ENCODE data around the gene AVEN. TPM values are rescaled to one million over a fixed set of nuclear protein-coding genes. Genes with fewer than 3 reads are reported as not detected.

AVEN gene
- total and polyA plus RNA-seq, 2 of the 4 experiments (the other 2 are of a cell fraction) = 9.1 to 17.6 TPM

- H3K27me3 ChIP-seq (ENCODE audit: control insufficient read depth, insufficient read depth, low read length) = no peaks in the 10 kb centered on the region
- no peak overlapping the region for H4K5ac ChIP-seq (ENCODE audit: low read depth, low read length)
- no peak overlapping the region for H4K8ac ChIP-seq (ENCODE audit: low read depth in 2 of 2, low read length in 2 of 2)
- H3K9me3 ChIP-seq (ENCODE audit: control insufficient read depth, insufficient read depth, low read length) = no peaks in the 10 kb centered on the region
- H2BK20ac ChIP-seq (ENCODE audit: low read depth, low read length) = no peak overlapping the region
- no peak overlapping the region for H4K91ac ChIP-seq (ENCODE audit: insufficient read depth, low read depth, low read length)
- peaks cover 0 to 5% of the 10 kb centered on the region in 2 experiments; a peak in 1 of 4 replicates for H3K79me1 ChIP-seq (ENCODE audit: low read depth in 1 of 2, low read length in 2 of 2)
- TF ChIP-seq MAZ (IDR thresholded peaks at IDR 0.05; ENCODE audit: borderline replicate concordance, low read depth, low read length) (no peak), MAFK (IDR thresholded peaks at IDR 0.05; ENCODE audit: low read depth, low read length) (peak; percentile 70), CHD1 (IDR thresholded peaks at IDR 0.05; ENCODE audit: low read depth, low read length) (no peak), SMC3 (IDR thresholded peaks at IDR 0.05; ENCODE audit: low read depth, low read length) (no peak), RAD21 (IDR thresholded peaks at IDR 0.05; ENCODE audit: low read length) (no peak), RFX5 (IDR thresholded peaks at IDR 0.05; ENCODE audit: low read depth, low read length) (no peak), NFE2L2 (IDR thresholded peaks at IDR 0.05; ENCODE audit: low read depth, low read length) (no peak), RCOR1 (IDR thresholded peaks at IDR 0.05; ENCODE audit: insufficient replicate concordance, low read length) (no peak), CEBPB (IDR thresholded peaks at IDR 0.05; ENCODE audit: low read depth, low read length) (no peak)
- H3K18ac ChIP-seq (ENCODE audit: low read depth, low read length) = no peak overlapping the region
- no peaks in the 10 kb centered on the region for H3K36me3 ChIP-seq (ENCODE audit: control insufficient read depth, insufficient read depth, low read length)
- no peak overlapping the region for H3K27ac ChIP-seq (ENCODE audit: insufficient read depth, low read length)
- no peak for ATAC-seq (ENCODE audit: low read depth)
- H2AK9ac ChIP-seq (replicated peaks; ENCODE audit: low read depth, low read length, poor library complexity) = no peak overlapping the region
- no peak overlapping the region for H3K14ac ChIP-seq (replicated peaks; ENCODE audit: low read depth, low read length)
- H2AFZ ChIP-seq (replicated peaks; ENCODE audit: low read length, poor library complexity) = no peak overlapping the region
- H2BK120ac ChIP-seq (ENCODE audit: low read depth, low read length) = no peak overlapping the region
- ChIA-PET CTCF (no interaction called here), POLR2A (ENCODE audit: unreplicated experiment) (no interaction called here)
- no peak for DNase-seq
- no peak overlapping the region for H3K4me2 ChIP-seq (ENCODE audit: low read depth, low read length)
- H4K20me1 ChIP-seq (ENCODE audit: insufficient read depth, low read length) = no peaks in the 10 kb centered on the region
- in situ Hi-C loops (cut with MboI; ENCODE audit: low sequenced_read_pairs) (no loop called here), dilution Hi-C loops (cut with HindIII; ENCODE audit: low sequenced_read_pairs, unreplicated experiment) (no loop called here), intact Hi-C loops (cut with micrococcal nuclease) (no loop called here)
- H3K9me1 ChIP-seq (ENCODE audit: insufficient read depth, low read length) = no peaks in the 10 kb centered on the region
- no peak overlapping the region for H3K4ac ChIP-seq (ENCODE audit: low read depth, low read length)
- no peak overlapping the region for H3K56ac ChIP-seq (ENCODE audit: extremely low read depth, insufficient read depth, low read length)
- H3K9ac ChIP-seq (ENCODE audit: low read depth, low read length) = no peak overlapping the region
- no TSS peak for BruUV-seq (replicated peaks)
- H3K4me3 ChIP-seq (ENCODE audit: insufficient read depth, low read depth, low read length) = no peak overlapping the region
- no peak overlapping the region for H3K23ac ChIP-seq (ENCODE audit: low read depth, low read length)
- no peak overlapping the region for H2BK5ac ChIP-seq (ENCODE audit: low read depth, low read length, poor library complexity, severe bottlenecking)
- H3K4me1 ChIP-seq (ENCODE audit: control insufficient read depth, insufficient read depth, low read length) = no peaks in the 10 kb centered on the region
- WGBS, 2 experiments (ENCODE audit: extremely low coverage in 2 of 2, insufficient read length in 1 of 2) = no CpG with 5 or more reads among the region's 2 CpGs
- no peak overlapping the region for H2AK5ac ChIP-seq (ENCODE audit: low read depth, low read length)
- no peak overlapping the region for H2BK15ac ChIP-seq (ENCODE audit: low read depth, low read length)
Measured at GRCh38 chr15:33932734-33933133, 106.3 kb downstream of the AVEN start.

Measured in IMR-90 (cell line).